ENCODE data around the gene CPA5.
"Not testable (repeated sequence)": the region's sequence is repeated elsewhere in the genome, so short reads cannot be mapped to it uniquely, and the experiment has no call there.

The CPA5 gene, protein sequence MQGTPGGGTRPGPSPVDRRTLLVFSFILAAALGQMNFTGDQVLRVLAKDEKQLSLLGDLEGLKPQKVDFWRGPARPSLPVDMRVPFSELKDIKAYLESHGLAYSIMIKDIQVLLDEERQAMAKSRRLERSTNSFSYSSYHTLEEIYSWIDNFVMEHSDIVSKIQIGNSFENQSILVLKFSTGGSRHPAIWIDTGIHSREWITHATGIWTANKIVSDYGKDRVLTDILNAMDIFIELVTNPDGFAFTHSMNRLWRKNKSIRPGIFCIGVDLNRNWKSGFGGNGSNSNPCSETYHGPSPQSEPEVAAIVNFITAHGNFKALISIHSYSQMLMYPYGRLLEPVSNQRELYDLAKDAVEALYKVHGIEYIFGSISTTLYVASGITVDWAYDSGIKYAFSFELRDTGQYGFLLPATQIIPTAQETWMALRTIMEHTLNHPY

DNA sequence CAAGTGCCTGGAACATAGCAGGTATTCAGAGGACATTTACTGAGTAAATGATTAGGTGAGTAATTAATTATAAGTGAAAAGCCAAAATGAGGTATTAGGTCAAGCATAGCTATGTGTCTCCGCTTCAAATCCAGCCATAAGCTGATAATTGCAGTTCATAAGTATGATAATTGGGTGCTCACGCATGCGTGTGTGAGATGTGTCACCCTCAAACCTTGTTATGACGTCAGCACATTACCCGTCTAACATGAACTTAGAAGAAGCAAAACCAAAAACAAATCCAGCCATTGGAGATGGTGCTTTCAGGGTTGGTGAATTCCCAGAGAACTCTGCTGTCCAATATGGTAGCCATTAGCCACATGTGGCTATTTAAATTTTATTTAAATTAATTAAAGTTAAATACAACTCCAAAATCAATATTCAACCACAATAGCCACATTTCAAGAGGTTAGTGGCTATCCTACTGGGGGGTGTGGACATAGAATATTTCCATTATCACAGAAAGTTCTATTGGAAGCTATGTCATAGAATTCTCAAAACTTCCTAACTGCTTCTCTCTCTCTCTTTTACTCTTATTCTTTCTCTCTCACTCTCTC is at the start of gene CPA5:
CPA5 (plus strand) TSS at position 546 of the 596 bp plus-strand sequence. CDS start 1,670 bp downstream, outside the sequence.
- no peak for DNase-seq (ENCODE audit: low read depth in 2 of 2)

DNA sequence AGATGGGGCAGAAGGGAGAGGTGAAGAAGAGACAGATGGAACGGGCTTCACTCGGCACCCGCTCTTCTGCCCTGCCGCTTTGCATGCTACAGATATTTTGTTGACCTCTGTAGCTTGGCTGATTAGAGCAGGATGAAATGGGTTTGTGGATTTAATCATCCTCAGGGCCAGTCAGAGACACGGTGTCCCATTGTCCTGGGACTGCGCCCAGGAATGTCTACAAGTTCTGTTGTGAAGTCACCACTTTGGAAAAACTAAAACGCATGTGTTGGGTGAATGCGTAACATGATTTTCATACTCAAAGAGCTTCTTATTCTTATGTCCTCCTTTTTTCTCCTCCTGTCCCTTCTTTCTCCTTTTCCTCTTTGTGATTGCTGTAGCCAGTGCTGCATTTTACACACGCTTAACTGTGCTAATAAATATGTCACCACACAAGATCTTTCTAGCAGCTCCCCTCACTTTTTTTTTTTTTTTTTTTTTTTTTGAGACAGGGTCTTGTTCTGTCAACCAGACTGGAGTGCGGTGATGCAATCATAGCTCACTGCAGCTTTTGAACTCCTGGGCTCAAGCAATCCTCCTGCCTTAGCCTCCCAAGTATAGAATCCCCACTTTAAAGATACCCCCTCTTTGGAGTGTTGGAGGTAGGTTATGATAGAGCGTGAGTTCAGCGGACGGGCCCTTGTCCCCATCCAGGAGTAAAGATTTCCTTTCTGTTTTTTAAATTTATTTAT is 48.2 kb upstream of the CPA5 start:
- no peak for DNase-seq (ENCODE audit: low read depth in 2 of 2)

DNA sequence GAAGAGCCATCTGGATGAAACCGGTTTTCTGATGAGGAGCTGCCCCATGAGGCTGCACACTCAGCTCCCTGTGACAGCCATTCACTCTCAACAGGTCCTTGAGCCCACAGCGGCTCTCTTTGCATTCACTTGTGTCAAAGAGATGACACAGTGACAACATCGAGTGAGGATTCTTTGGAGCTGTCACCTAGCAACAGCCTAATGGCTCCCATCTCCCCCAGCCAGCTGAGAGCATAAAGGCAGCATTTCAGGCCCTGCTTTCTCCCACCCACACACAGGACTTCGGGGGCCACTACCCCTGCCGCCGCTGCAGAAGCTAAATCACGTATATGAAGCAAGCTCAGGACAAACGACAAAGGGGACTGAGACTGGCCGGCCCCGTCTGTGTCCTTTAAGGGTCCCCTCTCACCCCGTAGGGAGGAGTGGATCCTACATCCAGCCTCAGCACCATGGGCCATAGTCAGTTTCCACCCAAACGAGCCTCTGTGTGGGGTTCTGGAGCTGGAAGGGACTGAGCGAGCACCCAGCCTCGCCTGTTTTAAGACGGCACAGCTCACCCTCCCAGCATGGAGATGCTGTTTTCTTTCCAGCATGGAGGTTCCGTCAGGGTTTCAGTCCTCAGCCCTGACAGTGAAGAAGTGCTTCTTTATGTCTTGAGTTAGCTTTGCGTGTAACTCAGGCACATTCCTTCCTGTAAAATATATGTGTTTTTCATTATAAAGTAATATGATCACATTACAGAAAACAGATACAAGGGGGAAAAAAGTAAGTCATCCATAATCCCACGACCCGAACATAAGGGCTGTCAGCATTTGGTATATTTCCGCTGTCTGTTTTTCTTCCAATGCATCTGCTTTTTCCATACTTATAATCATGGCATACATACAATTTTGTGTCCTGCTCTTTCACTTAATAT is 46.7 kb upstream of the CPA5 start:
- DNase-seq (ENCODE audit: low read depth in 2 of 2) = no peak

DNA sequence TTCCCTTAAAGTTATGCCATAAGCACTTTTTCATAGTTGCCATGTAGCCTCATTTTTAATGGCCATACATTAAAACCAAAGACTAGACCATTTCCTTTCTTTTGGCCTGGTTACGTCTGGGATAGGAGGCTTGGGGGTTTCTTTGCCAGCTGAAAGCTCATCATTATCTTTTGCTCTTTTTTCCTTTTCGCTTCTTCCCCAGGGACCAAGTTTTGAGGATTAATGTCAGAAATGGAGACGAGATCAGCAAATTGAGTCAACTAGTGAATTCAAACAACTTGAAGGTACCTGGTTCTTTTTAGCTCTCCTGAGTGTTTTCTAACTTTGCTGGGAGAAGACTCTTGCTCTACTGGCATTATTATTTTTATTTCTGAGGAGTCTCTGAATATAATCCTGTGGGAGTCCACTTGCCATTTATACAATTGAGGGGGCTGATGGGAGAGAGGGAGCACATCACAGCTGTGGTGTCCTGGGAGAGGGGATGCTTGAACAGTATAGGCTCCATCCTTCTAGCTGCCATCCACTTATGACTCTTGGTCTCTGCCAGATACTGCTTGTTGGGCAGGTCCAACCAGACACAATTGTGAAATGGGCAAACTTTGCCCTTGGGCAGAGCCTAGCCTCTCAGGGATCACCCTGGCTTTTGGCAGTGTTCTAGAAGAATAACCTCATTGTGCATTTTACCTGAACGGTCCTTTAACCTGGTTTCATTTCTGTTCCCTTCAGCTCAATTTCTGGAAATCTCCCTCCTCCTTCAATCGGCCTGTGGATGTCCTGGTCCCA is 45.9 kb upstream of the CPA5 start:
- no peak for DNase-seq (ENCODE audit: low read depth in 2 of 2)

DNA sequence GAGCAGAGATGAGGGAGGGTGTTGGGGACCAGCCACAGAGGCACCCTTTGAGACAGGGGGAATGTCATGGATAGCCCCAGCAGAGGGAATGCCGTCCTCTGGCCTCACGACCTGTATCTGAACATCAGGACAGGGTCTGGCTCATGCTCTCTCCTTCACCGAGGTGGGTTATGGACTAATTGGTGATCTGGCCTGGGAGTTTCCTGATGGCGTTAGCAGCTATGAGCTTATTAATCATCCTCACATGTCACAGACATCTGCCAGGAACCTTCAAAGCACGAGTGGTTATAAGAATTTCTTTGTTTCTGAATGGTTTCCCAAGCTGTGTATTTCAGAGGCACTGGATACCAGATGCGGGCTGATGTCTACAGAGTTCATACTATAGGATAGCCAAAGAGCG is 44.8 kb upstream of the CPA5 start:
- no peak for DNase-seq (ENCODE audit: low read depth in 2 of 2)

DNA sequence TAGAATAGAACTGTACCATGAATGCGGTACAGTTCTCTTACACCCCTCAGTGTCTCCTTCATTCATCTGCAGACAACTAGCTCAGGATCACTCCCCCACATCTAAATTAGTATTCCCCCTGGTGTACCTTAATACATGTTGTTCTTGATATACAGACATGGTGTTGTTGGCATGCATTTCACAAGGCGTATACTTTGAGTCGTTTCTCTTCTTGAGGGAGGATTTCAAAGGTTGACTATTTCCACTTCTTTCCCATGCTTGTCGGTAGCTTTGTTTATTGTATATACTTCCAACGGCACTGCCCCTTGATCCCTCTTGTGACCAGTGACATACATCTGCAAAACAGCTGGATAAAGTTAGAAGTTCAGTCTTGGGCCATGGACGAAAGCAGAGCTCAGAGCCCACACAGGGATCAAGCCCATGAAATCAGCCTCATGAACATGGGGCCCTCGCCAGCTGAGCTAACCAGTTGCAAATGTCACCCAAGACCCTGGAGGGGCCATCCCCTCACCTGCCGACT is 43.1 kb upstream of the CPA5 start:
- no peak for DNase-seq (ENCODE audit: low read depth in 2 of 2)

DNA sequence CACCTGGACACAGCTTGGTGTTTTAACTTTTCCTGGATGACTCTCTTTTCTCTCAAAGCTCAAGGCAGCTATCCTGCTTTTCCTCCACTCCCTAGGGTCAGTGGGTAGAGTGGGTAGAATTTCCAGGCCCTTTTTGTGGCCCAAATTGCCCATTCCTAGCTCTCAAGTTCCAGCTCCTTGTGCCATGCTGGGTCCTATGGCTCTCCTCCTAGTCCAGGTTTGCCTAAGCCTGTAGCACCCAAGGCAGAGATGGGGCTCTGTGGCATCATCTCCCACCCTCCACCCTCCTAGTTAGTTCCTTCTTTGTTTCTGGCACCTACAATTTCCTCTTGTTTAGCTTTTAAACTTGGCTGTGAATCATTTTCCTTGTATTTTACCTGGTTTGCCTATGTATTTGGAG is 42.0 kb upstream of the CPA5 start:
- DNase-seq (ENCODE audit: low read depth in 2 of 2) = no peak

DNA sequence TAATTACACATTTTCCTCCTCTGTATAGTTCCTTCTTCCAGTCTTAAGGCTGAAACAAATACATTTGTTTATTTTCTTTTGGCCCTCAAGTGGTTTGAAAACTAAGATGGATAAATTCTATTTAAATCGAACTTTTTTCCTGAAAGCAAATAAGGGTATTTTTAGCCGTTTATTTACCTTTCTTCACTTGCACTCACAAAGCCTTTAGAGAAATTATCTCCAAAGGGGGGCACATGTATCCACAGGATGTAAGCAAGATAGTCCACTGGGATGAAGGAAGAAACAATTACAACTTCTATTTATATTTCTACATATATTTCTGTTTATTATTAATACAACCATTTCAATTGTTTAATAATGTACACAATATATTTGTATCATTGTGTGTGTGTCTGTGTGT is 41.5 kb upstream of the CPA5 start:
- DNase-seq (ENCODE audit: low read depth in 2 of 2) = no peak

DNA sequence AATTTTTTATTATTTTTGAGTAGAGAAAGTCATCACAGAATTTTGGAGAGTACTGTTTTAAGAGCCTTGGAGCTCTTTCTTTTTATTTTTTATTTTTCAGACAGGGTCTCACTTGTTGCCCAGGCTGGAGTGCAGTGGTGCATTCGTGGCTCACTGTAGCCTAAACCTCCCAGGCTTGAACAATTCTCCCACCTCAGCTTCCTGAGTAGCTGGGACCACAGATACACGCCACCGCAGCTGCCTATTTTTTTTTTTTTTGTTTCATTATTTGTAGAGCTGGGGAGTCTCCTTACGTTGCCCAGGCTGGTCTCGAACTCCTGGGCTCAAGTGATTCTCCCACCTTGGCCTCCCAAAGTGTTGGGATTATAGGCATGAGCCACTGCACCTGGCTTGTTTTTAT is 41.1 kb upstream of the CPA5 start:
- DNase-seq (ENCODE audit: low read depth in 2 of 2) = no peak

DNA sequence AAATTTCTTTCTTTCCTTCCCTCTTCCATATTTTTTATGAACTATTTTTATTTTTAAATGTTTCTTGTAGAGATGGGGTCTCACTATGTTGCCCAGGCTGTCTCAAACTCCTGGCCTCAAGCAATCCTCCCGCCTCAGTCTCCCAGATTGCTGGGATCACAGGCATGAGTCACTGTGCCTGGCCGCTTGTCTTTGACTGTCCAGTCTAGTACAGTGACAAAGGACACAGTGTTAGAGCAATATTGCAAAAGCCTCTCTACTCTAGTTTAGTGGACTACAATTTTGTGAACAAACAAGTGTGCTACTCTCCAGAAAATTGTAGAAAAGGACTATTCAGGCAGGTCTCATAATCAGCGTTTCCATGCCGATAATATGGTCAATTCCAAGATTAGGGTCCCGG is 40.6 kb upstream of the CPA5 start:
- no peak for DNase-seq (ENCODE audit: low read depth in 2 of 2)

DNA sequence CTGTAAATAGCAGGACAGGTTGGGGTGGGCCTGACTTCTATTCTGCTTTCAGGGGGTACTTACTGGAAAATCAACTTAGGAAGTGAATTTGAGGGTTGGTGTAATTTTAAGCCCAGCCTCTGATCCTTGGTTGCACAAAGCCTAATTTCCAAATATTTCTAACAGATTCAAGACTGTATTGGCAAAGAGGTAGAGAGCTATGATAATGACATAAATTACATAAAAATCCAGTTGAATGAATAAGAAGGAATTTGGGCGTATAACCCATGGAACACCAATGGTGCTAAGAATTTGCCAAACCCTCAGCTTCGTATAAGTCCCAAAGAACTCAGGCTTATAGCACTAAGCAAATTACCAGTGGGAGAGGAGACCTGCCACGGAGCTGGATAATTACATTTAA is 39.7 kb upstream of the CPA5 start:
- no peak for DNase-seq (ENCODE audit: low read depth in 2 of 2)

DNA sequence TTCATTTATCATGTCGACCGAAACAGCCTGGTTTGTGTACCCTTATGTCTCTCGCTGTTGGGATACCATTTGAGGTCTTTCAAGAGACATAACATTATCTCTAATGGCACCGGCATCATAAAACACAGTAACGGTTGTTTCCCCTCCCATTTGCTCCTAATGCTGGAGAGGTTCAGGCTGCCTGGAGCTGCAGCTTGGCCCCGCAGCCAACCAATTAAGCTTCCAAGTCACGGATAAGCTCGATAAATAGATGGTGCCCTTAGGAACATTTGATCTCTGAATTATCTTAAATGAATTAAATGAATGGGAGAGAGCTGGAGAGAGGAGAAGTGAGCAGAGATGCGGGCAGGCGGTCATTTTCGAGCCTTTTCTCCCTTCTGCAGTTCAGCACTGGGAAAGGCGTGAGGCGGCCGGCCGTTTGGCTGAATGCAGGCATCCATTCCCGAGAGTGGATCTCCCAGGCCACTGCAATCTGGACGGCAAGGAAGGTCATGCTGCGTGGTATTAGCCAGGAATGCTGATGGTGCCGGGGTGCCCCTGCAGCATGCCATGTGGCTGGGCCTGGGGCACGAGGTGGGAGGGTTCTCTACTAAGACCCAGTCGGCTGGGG is 39.1 kb upstream of the CPA5 start:
- DNase-seq (ENCODE audit: low read depth in 2 of 2) = no peak

DNA sequence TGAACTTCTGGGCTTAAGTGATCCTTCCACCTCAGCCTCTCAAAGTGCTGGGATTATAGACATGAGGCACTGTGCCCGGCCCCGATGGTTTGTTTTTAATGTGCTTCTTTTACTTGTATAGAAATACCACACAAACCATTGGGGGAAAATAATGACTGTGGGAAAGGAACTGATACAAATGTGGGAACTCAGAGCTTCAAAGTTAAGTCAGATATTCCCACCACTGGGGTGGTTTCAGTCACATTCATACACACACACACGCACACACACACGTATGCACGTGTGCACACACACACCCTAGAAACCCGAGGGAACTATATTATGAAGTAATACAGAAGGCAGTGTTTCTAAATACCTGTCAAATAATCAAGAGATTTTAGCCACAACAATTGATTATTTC is 34.6 kb upstream of the CPA5 start:
- DNase-seq (ENCODE audit: low read depth in 2 of 2) = no peak

DNA sequence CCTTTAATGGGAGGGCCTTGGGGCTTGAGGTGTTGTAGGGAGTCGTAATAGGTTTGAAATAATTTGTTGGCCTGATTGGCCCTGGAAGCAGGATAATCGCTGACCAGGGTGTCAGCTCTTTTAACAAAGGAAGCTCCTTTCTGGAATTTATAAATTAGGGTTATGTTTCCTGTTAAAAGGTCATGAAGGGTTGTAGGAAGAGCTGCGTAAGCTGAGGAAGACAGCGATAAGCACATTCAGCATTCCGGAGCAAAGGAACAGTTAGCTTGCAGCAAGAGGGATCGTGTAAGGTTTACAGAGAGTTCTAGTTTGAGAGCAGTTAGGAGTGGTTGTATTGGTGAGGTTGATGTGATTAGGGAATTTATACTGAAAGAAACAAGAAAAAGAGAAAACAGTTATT is 30.3 kb upstream of the CPA5 start:
- no peak for DNase-seq (ENCODE audit: low read depth in 2 of 2)

DNA sequence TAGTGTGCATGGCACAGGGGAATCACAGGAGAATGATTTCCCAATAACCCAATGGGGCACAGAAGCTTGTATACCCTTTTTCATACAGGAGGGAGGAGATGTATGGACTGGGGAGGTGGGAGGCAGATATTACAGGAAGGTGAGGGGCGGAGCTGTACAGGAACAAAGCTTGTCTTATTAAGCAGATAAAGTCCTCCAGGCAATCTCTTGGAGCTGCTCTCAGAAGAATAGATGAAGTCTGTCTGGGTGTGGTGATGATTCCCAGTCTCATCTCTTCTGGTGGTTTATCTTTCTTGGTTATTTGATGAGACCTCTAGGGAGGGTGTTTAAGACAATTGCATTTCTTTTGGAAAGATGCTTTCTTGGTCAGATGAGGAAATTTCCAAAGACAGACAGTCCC is 25.1 kb upstream of the CPA5 start:
- no peak for DNase-seq (ENCODE audit: low read depth in 2 of 2)

DNA sequence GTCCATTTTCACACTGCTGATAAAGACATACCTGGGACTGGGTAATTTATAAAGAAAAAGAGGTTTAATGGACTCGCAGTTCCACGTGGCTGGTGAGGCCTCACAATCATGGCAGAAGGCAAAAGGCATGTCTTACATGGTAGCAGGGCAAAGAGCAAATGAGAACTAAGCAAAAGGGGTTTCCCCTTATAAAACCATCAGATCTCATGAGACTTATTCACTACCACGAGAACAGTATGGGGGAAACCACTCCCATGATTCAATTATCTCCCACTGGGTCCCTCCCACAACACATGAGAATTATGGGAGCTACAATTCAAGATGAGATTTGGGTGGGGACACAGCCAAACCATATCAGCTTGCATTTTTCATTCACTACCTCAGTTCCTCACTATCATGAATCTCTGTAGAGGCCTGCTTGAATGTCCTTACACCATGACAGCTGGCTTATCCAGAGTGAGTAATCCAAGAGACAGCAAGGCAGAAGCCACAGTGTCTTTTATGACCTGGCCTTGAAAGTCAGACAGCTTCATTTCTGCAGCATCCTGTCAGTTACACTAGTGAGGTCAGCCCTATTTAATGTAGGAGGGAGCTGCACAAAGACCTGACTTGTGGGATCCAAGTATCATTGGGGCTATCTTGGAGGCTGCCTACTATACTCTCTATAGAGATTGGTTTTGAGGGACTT is 22.9 kb upstream of the CPA5 start:
- not testable (repeated sequence) for DNase-seq (ENCODE audit: low read depth in 2 of 2)

DNA sequence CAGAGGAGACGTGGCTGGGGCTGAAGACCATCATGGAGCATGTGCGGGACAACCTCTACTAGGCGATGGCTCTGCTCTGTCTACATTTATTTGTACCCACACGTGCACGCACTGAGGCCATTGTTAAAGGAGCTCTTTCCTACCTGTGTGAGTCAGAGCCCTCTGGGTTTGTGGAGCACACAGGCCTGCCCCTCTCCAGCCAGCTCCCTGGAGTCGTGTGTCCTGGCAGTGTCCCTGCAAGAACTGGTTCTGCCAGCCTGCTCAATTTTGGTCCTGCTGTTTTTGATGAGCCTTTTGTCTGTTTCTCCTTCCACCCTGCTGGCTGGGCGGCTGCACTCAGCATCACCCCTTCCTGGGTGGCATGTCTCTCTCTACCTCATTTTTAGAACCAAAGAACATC is 22.0 kb upstream of the CPA5 start:
- DNase-seq (ENCODE audit: low read depth in 2 of 2) = no peak

DNA sequence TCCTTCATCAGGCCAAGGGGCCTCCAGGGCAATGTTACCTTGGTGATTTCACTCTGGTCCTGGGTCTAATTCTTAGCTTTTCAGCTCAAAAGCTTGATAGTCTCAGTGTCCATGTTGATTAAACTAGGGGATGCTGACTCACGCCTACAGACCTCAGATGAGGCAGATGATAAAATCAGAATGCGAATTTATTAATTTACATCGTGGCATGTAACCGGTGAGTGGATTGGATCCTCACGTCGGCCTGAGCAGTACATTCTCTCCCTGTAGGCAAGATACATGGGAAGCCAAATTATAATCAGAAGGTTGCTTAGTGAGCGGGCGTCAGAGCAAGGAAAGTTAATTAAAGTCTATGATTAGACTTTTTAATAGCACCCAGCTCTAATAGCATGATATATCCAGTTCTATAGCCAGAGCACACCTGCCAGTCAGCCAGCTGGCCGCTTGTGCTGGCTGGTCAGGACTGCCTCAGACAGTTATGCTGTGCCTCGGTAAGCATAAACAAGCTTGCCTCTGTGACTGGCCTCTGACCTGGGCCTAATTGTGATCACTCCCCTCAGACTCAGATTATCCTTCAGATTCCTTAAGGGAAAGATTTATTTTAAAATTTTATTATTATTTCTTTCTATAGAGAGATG is 20.2 kb upstream of the CPA5 start:
- DNase-seq (ENCODE audit: low read depth in 2 of 2) = no peak

DNA sequence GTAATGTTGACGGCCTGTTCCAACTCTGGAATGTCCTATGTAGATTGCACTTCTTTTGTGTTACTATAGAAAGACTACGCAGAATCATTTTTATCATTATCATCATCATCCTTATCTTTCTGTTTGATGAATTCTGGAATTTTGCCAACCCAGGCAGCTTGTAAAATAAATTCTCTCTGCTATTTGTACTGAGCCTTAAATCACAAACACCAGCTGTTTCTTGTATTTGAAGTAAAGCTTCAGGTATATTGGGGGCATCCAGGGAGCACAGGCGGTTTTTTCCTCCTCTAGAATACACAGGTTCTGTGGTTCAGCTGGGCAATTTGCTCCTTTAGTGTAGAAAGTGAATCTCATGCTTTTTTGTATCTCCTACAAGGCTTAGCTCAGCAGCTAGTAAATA is 14.9 kb upstream of the CPA5 start:
- DNase-seq (ENCODE audit: low read depth in 2 of 2) = no peak
